ENCODE data around the gene ADARB2.

ADARB2 gene

GRCh38 chr10:1594372-1595241 lies 142.7 kb downstream of the ADARB2 start:
- no peak for DNase-seq (ENCODE audit: low read depth)

- DNase-seq (ENCODE audit: low read depth), result no peak
Measured at GRCh38 chr10:1591742-1592141, 145.6 kb downstream of the ADARB2 start.

DNA sequence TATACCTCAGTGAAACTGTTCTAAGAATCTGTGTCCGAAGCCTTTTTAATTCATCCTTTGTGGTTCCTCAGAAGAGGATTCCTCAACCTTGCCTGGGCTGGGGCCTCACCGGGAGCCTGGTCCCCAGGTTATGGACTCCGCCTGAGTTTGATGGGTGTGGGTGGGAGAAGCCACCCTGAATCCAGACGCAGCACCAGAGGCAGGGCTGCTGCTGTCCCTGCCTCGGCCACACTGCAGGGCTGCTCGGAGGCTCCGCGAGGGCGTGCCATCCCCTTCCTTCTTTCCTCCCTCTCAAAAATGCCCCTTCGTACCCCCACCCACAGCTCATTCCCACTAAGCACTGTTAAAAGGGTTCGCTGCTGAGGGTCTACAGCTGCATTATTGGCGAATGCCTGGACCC lies 146.3 kb downstream of the ADARB2 start:
- DNase-seq (ENCODE audit: low read depth), result no peak

- no peak for DNase-seq (ENCODE audit: low read depth)
Measured at GRCh38 chr10:1589257-1589656, 148.1 kb downstream of the ADARB2 start.

GRCh38 chr10:1582739-1583138 lies 154.6 kb downstream of the ADARB2 start:
- no peak for DNase-seq (ENCODE audit: low read depth)

DNA sequence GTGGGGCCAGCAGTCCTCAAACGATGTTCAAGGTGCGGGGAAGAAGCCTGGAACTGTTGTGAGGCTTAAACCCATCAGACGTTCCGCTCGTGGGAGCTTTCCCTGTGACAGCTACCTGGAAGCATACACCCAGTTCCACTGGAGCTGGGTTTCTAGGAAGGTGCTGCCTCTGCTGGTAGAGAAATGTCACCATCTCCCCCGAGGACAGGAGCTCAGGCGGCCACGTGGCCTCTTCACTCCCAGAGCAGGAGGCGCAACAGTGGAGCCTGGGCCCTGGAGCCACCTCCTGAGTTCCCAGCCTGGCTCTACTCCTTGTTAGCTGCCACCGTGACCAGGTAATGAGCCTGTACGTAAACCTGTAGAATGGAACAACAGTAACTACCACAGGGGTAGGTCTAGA lies 156.1 kb downstream of the ADARB2 start:
- no peak for DNase-seq (ENCODE audit: low read depth)

GRCh38 chr10:1579671-1580070 lies 157.7 kb downstream of the ADARB2 start:
- no peak for DNase-seq (ENCODE audit: low read depth)

- DNase-seq (ENCODE audit: low read depth), result no peak
Measured at GRCh38 chr10:1579141-1579491, 158.2 kb downstream of the ADARB2 start.

DNA sequence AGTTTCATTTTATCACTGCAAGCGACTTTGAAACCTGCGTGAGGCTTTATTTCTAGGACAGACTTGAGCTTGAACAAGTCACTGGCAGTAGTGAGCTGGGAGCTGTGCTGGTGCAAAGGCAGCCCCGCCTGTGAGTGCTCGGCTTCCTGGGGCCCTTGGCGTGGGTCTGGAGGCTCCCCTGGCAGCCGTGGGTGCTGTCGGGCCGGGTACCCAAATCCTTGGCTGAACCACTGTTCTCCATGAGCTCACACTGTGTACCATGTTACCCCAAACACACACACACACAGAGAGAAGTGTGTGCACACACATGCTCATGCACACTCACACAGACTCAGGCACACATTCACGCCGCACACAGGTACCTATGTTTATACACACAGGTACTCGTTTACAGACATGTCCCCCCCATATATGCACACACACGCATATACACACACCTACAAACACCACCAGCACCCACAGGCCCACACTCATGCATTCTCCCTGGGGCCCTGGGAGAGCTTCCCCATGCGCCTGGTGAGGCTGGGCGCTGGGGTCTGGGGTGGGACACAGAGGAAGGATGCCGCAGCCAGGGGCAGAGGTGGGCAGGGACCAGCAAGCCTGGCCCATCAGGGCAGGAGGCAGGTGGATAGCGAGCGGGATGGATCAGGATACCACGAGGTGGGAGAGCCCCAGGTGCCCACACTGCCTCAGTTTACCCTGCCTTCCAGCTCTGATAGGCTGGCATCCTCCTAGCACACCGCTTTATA lies 158.8 kb downstream of the ADARB2 start:
- DNase-seq (ENCODE audit: low read depth), result no peak

DNA sequence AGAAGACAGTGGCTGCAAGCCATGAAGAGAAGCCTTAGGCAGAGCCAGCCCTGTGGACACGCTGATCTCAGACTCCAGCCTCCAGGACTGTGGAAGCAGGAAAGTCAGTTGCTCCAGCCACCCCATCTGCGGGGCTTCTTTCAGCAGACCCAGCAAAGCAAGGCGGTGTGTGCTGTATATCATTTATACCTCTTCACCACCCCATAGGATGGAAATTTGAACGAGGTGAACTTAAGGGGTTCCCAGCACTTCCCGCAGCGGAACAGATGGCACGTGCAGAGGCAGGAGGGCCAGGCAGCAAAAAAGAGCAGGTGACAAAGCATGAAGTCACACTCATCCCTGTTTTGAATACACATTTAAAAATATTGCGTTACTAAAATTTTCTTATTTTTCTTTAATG lies 159.4 kb downstream of the ADARB2 start:
- no peak for DNase-seq (ENCODE audit: low read depth)

GRCh38 chr10:1577373-1577770 lies 160.0 kb downstream of the ADARB2 start:
- no peak for DNase-seq (ENCODE audit: low read depth)

- no peak for DNase-seq (ENCODE audit: low read depth)
Measured at GRCh38 chr10:1576467-1577372, 160.6 kb downstream of the ADARB2 start.

DNA sequence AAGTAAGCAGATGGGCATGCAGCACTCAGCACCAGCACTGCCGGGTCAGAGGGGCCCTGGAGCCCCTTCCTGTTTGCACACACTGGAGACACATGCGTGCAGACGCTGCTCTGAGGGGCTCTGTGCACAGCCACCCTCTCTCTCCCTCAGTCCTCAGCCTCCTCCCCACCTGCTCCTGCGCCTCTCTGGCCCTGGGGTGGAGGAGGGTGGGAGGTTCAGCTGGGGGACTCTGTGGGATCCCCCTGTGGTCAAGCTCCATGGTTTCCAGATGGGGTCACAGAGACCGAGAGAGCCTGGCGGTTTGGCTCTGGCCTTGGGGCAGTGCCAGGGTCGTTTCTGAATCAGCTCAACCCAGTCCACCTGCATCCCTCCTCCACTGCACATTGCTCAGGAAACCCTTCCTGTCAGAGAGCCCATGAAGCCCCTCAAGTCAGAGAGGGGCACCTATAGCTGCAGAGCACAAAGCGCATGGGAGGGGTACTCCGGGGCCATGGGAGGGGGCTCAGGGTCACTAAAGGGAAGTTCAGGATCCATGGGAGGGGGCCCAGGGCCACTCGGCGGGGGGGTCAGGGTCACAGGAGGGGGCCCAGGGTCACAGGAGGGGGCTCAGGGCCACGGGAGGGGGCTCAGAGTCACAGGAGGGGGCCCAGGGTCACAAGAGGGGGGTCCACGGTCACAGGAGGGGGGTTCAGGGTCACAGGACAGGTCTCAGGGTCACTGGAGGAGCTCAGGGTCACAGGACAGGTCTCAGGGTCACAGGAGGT lies 161.7 kb downstream of the ADARB2 start:
- no peak for DNase-seq (ENCODE audit: low read depth)

DNA sequence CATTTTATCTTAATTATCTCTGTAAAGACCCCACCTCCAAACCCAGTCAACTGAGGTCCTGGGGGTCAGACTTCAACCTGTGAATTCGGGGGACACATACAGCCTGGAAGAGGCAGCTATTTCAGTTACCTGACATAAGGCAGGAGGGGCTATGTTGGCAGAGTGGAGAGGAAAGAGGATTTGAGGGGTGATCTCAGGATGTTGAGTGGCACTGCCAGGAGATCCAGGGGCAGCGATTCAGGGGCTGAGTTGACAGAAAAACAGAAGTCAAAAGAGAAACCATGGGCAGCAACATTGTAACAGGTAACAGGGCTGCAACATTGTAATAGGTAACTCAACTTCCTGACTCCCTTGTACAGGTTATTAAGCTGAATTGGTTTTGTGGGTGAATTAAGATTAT lies 162.6 kb downstream of the ADARB2 start:
- no peak for DNase-seq (ENCODE audit: low read depth)

GRCh38 chr10:1573981-1574380 lies 163.3 kb downstream of the ADARB2 start:
- DNase-seq (ENCODE audit: low read depth), result no peak

DNA sequence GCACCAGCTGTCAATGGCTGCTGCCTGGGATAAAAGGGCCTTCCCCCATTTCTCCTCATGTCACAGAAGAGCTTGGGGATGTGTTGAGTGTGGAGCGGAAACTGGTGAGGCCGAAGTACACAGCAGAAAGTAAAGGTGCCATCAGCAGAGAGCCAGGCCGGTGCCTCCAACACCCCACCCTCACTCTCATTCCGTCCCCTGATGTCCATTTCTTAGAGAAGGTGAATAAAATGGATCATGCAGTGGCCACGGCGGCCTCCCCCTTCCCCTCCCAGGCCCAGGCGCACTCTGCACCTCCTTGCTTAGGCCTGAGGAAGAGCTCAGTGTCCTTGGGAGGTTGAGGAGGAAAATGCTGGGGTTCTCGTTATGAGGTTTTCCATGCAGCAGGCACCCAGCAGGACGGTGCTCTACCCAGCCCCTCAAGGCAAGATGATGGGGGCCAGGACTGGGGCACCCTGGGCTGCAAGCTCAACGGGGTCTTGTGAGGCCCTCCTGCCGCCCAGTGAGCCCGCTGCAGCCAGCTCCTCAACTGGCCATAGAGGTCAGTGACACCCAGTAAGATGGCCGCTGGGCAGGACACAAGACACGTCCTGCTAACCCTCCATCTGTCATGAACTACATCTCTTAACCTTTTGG lies 163.9 kb downstream of the ADARB2 start:
- no peak for DNase-seq (ENCODE audit: low read depth)

DNA sequence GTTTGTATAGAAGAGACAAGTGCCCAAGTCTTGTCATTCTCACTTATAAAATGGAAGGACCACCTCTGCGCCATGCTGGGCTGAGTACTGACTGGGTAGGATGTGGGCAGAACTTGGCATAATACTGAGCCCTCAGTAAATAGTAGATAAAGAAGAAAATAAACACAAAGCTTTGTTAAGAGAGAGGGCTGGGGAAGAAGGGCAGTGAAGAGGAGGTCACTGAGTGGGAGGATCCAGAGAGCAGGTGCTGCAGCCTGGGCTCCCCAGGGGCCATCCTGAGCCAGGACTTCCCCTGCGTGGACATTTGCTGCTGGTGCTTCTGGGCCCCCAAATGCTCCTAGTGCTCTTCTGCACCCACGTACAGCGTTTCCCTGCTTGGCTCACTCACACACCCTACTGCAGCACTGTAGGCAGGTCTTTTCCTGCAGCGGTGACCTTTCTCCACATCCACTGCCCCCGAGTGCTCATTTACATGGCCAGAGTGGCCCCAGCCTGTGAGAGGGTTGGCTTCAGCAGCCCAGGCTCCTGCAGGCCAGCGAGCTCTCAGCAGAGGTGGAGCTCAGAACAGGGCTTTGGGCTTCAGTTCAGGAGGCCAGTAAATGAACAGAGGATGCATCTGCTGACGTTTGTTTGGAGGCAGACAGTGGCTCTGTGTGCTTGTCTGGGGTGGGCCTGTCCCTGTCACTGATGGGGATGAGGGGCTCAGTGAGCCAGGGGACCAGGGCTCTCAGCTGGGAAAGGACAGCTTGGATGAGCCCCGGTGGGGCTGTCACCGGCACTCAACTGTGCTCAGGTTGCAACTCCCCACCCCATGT lies 164.6 kb downstream of the ADARB2 start:
- no peak for DNase-seq (ENCODE audit: low read depth)

DNA sequence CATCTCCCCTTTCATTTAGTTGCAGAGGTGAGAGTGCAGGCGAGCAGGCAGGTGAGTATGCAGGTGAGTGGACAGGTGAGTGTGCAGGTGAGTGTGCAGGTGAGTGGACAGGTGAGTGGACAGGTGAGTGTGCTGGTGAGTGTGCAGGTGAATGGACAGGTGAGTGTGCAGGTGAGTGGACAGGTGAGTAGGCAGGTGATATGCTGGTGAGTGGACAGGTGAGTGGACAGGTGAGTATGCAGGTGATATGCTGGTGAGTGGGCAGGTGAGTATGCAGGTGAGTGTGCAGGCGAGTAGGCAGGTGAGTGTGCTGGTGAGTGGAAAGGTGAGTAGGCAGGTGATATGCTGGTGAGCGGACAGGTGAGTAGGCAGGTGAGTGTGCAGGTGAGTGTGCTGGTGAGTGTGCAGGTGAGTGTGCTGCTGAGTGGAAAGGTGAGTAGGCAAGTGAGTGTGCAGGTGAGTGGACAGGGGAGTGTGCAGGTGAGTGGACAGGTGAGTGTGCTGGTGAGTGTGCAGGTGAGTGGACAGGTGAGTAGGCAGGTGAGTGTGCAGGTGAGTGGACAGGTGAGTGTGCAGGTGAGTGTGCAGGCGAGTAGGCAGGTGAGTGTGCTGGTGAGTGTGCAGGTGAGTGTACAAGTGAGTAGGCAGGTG lies 165.6 kb downstream of the ADARB2 start:
- no peak for DNase-seq (ENCODE audit: low read depth)

- DNase-seq (ENCODE audit: low read depth), result no peak
Measured at GRCh38 chr10:1570416-1571051, 166.8 kb downstream of the ADARB2 start.

All from HS-5 (cell line).